NB4 (cell line): ENCODE data around the gene KRT12.

ENCODE experiments used
- DNase-seq: peaks from one replicate; pipeline ENCODE4 v3.0.0; 2010; ENCODE audit warnings: low read depth
- H3K4me3 ChIP-seq: one replicate; pipeline ENCODE4 v1.5.1; 2011; ENCODE audit warnings: mild to moderate bottlenecking, low read depth, low read length, moderate library complexity
- CTCF ChIP-seq: IDR thresholded peaks from one replicate; pipeline ENCODE4 v1.5.1; 2012; ENCODE audit warnings: low read depth, low read length
- MAX ChIP-seq: IDR thresholded peaks from 2 replicates; pipeline ENCODE4 v1.6.1; 2011; ENCODE audit warnings: low read depth, low read length
- MYC ChIP-seq: IDR thresholded peaks from 2 replicates; pipeline ENCODE4 v1.6.1; 2011; ENCODE audit warnings: low read depth, low read length
- POLR2A ChIP-seq: IDR thresholded peaks from 2 replicates; pipeline ENCODE4 v1.6.1; 2011; ENCODE audit warnings: mild to moderate bottlenecking; ENCODE audit not compliant: insufficient read length; ENCODE audit errors: extremely low read depth

KRT12 gene

GRCh38 chr17:40878044-40878443 lies 11.0 kb upstream of the KRT12 start:
- no peak overlapping the region for H3K4me3 ChIP-seq
- TF ChIP-seq MAX: no peak
- no peak for TF ChIP-seq CTCF
- TF ChIP-seq POLR2A: no peak
- TF ChIP-seq MYC: no peak
- DNase-seq: no peak

- no peak overlapping the region for H3K4me3 ChIP-seq
- no peak for DNase-seq
- TF ChIP-seq CTCF: no peak
- no peak for TF ChIP-seq MYC
- TF ChIP-seq MAX: no peak
- no peak for TF ChIP-seq POLR2A
These were observed 6.8 kb upstream of the KRT12 start for GRCh38 chr17:40873801-40874200.

- TF ChIP-seq MAX: no peak
- no peak for TF ChIP-seq POLR2A
- no peak for TF ChIP-seq MYC
- no peak for TF ChIP-seq CTCF
- no peak for DNase-seq
These were observed 6.2 kb upstream of the KRT12 start for GRCh38 chr17:40873255-40873654.

GRCh38 chr17:40872416-40872815 lies 5.4 kb upstream of the KRT12 start:
- TF ChIP-seq POLR2A (no peak), CTCF (no peak), MAX (no peak), MYC (no peak)
- no peak overlapping the region for H3K4me3 ChIP-seq
- no peak for DNase-seq

More at GRCh38 chr17:40873255-40873654, 6.2 kb upstream of the KRT12 start:
- H3K4me3 ChIP-seq: no peak overlapping the region

- no peak for DNase-seq
- no peak overlapping the region for H3K4me3 ChIP-seq
- no peak for TF ChIP-seq POLR2A
- no peak for TF ChIP-seq MAX
- TF ChIP-seq CTCF: no peak
- no peak for TF ChIP-seq MYC
These were observed 4.3 kb upstream of the KRT12 start for GRCh38 chr17:40871316-40871715.

GRCh38 chr17:40870136-40870535 lies 3.1 kb upstream of the KRT12 start:
- no peak for DNase-seq
- H3K4me3 ChIP-seq: no peak overlapping the region
- TF ChIP-seq MAX (no peak), CTCF (no peak)
